CD4-positive, alpha-beta T cell treated with Interleukin-4 for 4 hours (primary cell): ENCODE results near the gene SHISA5.
"Not testable (repeated sequence)": the region's sequence is repeated elsewhere in the genome, so short reads cannot be mapped to it uniquely, and the experiment has no call there.

Experiments
- DNase-seq: peaks from one replicate; pipeline ENCODE4 v3.0.0-alpha.2; 2020

The SHISA5 gene

DNA sequence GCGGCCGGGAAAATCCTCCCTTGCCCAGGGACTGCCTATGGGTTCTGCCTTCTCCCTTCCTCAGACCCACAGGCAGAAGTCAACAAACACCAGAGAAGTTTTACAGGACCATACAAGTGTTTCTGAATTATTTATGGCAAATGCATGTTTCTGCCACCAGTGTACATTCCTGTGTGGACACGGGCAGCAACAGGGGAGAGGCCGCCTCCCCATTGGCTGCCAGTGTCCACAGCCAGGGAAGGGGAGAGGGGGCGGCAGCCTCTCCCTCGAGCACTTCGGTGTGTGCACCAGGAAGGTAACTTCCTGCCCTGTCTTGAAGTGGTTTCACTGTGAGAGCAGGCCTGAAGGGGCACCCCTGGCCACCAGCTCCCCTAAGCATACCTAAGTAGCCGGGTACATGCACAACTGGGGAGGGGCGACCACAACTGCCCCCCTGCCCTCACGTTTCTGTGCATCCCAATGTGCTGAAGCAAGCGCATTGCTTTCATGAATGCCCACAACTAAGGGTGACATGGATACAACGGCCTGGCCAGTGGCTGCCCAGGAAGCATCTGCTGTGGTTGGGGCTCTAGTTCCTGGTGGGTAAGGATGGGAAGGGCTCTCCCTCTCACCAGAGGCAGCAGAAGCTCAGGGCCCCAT is 14.8 kb upstream of the SHISA5 start:
- DNase-seq, result no peak

- no peak for DNase-seq
Observed at GRCh38 chr3:48518069-48518468, 14.1 kb upstream of the SHISA5 start.

- no peak for DNase-seq
Observed at GRCh38 chr3:48516571-48516970, 12.6 kb upstream of the SHISA5 start.

DNA sequence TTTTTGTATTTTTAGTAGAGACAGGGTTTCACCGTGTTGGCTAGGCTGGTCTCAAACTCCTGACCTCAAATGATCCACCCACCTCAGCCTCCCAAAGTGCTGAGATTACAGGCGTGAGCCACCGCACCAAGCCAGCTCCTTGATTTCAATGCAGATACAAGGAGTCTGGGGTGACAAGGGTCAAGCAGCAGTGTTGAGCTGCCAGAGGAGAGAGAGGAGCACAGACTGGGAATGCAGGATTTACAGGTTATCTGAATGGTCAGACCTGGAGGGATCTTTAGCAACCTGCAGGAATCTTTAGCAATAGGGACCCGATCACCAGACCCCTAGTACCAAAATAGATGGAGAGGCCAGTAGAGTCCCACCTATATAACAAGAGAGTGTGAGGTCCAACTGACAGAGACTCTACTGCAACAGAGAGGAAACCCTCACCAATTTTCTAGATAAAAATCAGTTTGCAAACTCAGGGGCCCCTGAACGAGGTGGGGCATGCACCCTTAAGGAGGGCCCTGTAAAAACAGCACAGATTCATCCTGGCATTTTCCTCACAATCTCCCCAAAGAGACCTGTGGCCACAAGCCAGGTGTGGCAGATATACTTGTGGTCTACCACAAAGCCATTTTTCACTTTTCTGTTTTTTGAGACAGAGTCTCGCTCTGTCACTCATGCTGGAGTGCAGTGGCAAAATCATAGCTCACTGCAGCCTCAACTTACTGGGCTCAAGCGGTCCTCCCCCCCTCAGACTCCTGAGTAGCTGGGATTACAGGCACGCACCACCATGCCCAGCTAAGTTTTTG is 10.7 kb upstream of the SHISA5 start:
- DNase-seq, result peak; percentile 65

- DNase-seq, result no peak
Observed at GRCh38 chr3:48511551-48511950, 7.6 kb upstream of the SHISA5 start.

GRCh38 chr3:48507256-48508061 is 3.5 kb upstream of the SHISA5 start:
- DNase-seq, result peak; percentile 86

- no peak for DNase-seq
Observed at GRCh38 chr3:48505968-48506504, 2.1 kb upstream of the SHISA5 start.

DNA sequence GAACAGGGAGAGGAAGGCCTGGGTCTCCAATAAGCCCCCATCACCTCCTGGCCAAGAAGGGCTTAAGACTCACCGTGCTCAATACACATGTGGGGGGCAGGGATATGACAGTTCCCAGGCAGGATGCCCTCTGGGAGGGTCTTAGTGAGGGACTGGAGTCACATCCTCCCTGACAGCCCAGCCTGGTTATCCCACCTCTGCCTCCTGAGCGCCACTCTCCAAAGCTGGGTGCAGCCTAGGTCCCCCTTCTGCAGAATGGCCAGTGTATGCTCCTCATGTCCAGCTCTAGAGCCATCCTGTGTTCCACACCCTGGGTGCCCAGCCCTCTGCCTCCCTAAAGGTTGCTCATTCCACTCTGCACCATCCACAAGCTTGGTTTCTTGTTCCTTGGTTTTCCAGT is 1.2 kb upstream of the SHISA5 start:
- DNase-seq, result no peak

- DNase-seq, result peak; percentile 10
Observed at GRCh38 chr3:48503401-48504050, 448 bp downstream of the SHISA5 start.

GRCh38 chr3:48502728-48503168 is 1.2 kb downstream of the SHISA5 start:
- no peak for DNase-seq

GRCh38 chr3:48502121-48502520 is 1.9 kb downstream of the SHISA5 start:
- no peak for DNase-seq

DNA sequence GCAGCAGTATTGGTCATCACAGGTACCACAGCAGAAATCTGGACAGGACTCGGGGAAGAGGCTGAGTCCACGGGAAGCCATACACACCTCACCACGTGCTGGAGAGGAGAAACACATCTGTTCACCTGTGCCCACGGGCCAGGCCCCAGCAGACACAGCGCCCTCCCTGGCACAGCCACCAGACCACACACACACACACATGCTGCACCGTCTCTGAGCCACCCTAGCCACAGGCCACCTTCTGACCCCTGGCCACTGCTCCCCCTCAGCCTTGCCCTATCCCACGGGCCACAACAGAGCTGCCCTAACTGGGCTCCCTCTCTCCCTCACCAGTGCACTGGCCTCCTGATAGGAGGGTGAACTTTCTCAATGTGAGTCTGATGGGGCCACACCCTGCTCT is 2.8 kb downstream of the SHISA5 start:
- DNase-seq, result no peak

GRCh38 chr3:48500656-48501055 is 3.3 kb downstream of the SHISA5 start:
- no peak for DNase-seq

GRCh38 chr3:48493203-48493501 is 10.8 kb downstream of the SHISA5 start:
- no peak for DNase-seq

DNA sequence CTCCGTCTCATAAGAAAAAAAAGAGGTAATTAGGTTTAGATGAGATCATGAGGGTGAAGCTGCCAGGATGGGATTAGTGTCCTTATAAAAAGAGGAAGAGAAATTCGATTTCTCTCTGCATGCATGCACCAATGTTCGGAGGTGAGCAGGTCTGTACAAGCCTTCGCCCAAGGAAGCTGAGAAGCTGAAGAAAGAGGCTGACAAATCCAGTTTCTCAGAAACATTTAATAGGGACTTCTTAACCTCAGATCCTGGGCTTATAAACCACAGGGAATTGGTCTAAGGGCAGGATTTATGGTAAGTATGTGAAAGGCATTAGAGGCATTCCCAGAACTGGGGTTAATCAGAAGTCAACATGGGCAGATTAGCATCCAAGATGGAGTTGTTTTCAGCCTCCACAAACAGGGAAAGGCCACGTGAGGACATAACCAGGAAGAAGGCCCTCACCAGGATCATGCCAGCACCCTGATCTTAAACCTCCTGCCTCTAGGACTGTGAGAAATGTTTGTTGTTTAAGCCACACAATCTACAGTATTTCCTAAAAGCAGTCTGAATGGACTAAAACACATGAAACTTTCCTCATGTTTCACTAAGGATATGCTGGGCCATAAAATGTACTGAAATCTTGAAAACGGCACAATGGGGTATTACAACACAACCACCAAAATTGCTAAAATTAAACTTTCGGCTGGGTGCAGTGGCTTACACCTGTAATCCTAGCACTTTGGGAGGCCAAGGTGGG is 11.3 kb downstream of the SHISA5 start:
- DNase-seq, result no peak

- no peak for DNase-seq
Observed at GRCh38 chr3:48486952-48487351, 17.0 kb downstream of the SHISA5 start.

DNA sequence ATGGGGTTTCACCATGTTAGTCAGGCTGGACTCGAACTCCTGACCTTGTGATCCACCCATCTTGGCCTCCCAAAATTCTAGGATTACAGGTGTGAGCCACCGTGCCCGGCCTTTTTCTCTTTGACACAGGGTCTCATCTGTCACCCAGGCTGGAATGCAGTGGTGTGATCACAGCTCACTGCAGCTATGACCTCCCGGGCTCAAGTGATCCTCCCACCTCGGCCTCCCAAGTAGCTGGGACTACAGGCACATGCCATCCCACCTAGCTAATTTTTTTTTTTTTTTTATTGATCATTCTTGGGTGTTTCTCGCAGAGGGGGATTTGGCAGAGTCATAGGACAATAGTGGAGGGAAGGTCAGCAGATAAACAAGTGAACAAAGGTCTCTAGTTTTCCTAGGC is 21.2 kb downstream of the SHISA5 start:
- not testable (repeated sequence) for DNase-seq

DNA sequence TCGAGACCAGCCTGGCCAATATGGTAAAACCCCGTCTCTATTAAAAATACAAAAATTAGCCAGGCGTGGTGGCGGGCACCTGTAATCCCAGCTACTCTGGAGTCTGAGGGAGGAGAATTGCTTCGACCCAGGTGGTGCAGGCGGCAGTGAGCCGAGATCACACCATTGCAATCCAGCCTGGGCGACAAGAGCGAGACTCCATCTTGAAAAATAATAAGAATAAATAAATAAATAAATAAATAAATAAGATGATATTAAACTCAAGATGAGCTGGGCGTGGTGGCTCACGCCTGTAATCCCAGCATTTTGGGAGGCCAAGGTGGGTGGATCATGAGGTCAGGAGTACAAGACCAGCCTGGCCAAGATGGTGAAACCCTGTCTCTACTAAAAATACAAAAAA is 23.1 kb downstream of the SHISA5 start:
- not testable (repeated sequence) for DNase-seq

DNA sequence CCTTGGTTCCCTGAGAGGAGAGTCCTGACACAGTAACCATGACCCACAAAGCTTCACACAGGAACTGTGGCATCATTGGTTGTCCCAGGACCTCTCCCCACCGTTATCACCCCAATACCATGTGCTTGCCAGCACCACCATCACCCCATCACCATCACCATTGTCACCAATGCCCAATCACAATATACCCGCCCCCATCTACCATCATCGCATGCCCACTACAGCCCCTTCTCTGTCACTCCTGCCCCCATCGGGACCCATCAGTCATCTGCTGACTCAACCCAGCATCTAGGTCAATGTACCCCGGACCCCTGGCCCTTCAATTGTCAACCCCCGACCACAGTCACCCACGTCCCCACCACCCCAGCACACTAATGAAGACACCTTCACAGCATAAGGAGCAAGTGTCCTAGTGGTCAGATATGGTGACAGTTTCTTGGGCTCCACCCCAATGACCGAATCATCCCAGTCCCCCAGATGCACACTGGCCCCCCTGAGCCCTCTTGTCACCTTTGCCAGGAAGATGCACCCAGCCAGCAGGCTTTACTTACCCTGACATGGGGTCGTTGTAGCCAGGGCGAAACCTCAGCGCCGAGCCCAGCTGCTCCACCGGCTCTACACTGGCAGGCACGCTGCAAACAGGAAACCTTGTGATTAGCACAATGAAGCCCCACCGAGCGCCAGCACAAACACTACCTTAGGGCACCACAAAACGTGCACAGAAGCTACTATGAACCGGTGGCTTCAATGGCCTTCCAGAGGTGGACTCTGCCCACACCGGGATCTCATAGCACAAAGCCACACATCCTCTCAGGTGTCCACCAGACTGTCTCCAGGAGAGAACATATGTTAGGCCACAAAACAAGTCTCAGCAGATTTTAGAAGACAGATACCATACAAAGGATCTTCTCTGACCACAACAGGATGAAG is 25.1 kb downstream of the SHISA5 start:
- DNase-seq, result peak; percentile 73

DNA sequence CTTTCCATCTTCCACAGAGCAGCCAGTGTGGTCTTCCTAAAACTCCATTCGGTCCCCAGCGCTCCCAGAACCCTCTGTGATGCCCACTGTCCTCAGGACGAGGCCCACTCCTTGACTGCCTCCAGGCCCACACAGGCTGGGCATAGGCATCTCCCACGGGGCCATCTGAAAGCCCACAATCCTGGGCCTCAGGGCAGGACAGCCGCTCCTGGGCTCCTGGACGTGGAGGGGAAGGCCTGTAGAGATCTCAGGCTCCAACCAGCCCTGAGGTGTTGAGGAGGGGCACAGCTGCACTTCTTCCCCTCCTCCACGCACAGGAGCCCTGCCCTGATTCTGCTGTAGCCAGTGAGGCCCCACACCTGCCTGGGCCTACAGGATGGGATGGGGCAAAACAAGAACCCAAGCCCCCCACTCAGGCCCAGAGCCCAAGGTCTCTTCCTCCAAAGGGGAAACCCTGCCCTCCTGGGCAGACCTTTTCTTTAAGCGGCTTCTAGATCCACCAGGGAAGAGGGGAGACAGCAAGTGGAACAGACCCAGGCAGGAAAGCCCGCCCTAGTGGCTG is 25.9 kb downstream of the SHISA5 start:
- DNase-seq, result no peak
